Measurements from ENCODE around the gene MARCHF3. TPM values are rescaled to one million over a fixed set of nuclear protein-coding genes. Genes with fewer than 3 reads are reported as not detected.
A peak's percentile ranks its signal among the peaks of the same experiment; 100 is the strongest.

The MARCHF3 gene
- polyA plus RNA-seq, 2 of the 4 experiments (the other 2 are of a cell fraction), result 0.39 to 0.68 TPM

GRCh38 chr5:126917918-126918614 is 112.3 kb downstream of the MARCHF3 start:
- peak overlapping the region; percentile 53 to 58; a peak in 5 of 6 replicates for H3K27ac ChIP-seq
- ATAC-seq (peak; percentile 86 to 92), DNase-seq (ENCODE audit: low read depth in 1 of 2, low spot score in 1 of 2) (peak; percentile 27 to 60), FAIRE-seq (no peak)
- peak overlapping the region; percentile 76 for H3K4me2 ChIP-seq
- H3K4me3 ChIP-seq, result peak overlapping the region; percentile 22; the same call in 1 of the 3 replicates
- ChIA-PET POLR2A (no interaction called here), CTCF (interaction anchor here (0.6 kb wide), 1 partner anchor 108 kb away, joined by 3 read pairs; no protein-coding TSS in a partner anchor)
- TF ChIP-seq TFCP2L1 (CRISPR knock-in tag; IDR thresholded peaks at IDR 0.05), result no peak
- TF ChIP-seq EP300 (IDR thresholded peaks at IDR 0.05), result peak in 1 of 2 experiments; percentile 22; a peak in 1 of 5 replicates
- TF ChIP-seq MAX (IDR thresholded peaks at IDR 0.05), result 0 out of 2 replicates have a peak, but pooled peaks have one; percentile 24
- TF ChIP-seq ATOH8 (CRISPR knock-in tag; IDR thresholded peaks at IDR 0.05; ENCODE audit: low read depth), result no peak
- peak; percentile 82 for TF ChIP-seq GATA3 (IDR thresholded peaks at IDR 0.05; ENCODE audit: borderline replicate concordance)
- H3K4me1 ChIP-seq, result peaks cover 25% of the 10 kb centered on the region
- 69% methylated on average over 9 of the region's 9 CpGs for WGBS (ENCODE audit: missing lambda C conversion rate)
- no peaks in the 10 kb centered on the region for H3K9me3 ChIP-seq

GRCh38 chr5:126915496-126915895 is 114.9 kb downstream of the MARCHF3 start:
- POLR2A ChIA-PET, result no interaction called here
- CTCF ChIA-PET, result interaction anchor here (1.2 to 1.8 kb wide), 2 partner anchors 14 to 17 kb away, joined by 5 read pairs; no protein-coding TSS in a partner anchor
- Histone ChIP-seq H3K27ac (no peak overlapping the region), H3K4me3 (no peak overlapping the region), H3K9me3 (no peaks in the 10 kb centered on the region), H3K4me1 (peaks cover 25% of the 10 kb centered on the region), H3K4me2 (no peak overlapping the region)
- no peak for DNase-seq (ENCODE audit: low read depth in 1 of 2, low spot score in 1 of 2)
- FAIRE-seq, result no peak
- WGBS (ENCODE audit: missing lambda C conversion rate), result 99% methylated on average over 2 of the region's 2 CpGs
- TF ChIP-seq TFCP2L1 (CRISPR knock-in tag; IDR thresholded peaks at IDR 0.05) (no peak), PBX3 (IDR thresholded peaks at IDR 0.05) (no peak), POLR2AphosphoS2 (conservative IDR thresholded peaks at IDR 0.05; ENCODE audit: low read length) (no peak), CEBPB (IDR thresholded peaks at IDR 0.05) (no peak), GATA3 (IDR thresholded peaks at IDR 0.05; ENCODE audit: borderline replicate concordance) (no peak), RFX5 (IDR thresholded peaks at IDR 0.05) (no peak), HDAC2 (IDR thresholded peaks at IDR 0.05) (no peak), MAX (IDR thresholded peaks at IDR 0.05) (no peak), ZFP36 (IDR thresholded peaks at IDR 0.05; ENCODE audit: borderline replicate concordance, partially characterized antibody) (no peak), TP53 (CRISPR knock-in tag; IDR thresholded peaks at IDR 0.05) (no peak), BCL3 (IDR thresholded peaks at IDR 0.05) (no peak), RCOR1 (IDR thresholded peaks at IDR 0.05; ENCODE audit: low read depth, low read length) (no peak), MAZ (IDR thresholded peaks at IDR 0.05; ENCODE audit: borderline replicate concordance, low read depth, low read length) (no peak), ESRRA (IDR thresholded peaks at IDR 0.05; ENCODE audit: borderline replicate concordance, low read length) (no peak), RAD21 (conservative IDR thresholded peaks at IDR 0.05 in 1 of 2, IDR thresholded peaks at IDR 0.05 in 1 of 2) (no peak), RNF2 (IDR thresholded peaks at IDR 0.05; ENCODE audit: borderline replicate concordance, low read depth) (no peak)
- ATAC-seq, result no peak

All from A549 (cell line).